IPS DF 19.7 (cell line): ENCODE results near the gene CFAP77.

ENCODE experiments used
- DNase-seq: peaks from one replicate; pipeline ENCODE4 v3.0.0-alpha.2; 2013; ENCODE audit warnings: low read depth, low spot score

Gene CFAP77

DNA sequence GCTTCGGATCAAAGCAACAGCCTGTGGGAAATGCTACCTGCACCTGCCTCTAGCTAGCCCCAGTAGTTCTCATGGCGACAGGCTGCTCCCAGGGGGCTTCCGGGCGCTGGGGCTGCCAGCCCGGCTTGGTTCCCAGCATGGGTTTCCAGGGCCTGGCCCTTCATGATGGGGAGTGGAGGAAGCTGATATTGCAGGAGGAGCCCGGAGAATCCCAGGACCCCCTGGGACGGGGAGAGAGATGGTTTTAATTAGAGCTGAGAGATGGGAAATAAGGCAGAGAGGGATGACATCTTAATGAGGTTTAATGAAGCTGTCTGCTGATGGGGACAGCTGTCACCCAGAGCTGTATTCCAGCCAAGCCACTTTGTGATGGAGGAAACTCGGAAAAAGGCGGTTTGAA, 78.6 kb downstream of the CFAP77 start:
- DNase-seq: no peak

DNA sequence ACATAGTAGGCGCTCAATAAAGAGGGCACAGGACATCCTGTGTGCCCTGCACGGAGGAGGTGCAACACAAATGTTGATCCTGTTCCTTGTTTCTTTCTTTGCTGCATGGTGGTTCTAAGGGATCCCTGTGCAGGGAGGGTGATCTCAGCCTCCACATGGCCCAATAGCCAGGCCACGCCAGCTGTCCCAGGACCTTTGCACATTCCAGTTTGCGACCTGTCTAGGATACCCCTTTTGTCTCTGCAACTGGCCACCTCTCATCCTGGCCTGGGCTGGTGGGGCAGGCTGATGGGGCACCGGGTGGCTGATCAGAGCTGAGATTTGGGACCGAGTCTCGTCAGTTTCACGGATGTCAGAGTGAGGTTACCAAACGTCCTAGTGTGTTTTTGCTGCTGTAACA, 79.5 kb downstream of the CFAP77 start:
- DNase-seq: no peak

DNA sequence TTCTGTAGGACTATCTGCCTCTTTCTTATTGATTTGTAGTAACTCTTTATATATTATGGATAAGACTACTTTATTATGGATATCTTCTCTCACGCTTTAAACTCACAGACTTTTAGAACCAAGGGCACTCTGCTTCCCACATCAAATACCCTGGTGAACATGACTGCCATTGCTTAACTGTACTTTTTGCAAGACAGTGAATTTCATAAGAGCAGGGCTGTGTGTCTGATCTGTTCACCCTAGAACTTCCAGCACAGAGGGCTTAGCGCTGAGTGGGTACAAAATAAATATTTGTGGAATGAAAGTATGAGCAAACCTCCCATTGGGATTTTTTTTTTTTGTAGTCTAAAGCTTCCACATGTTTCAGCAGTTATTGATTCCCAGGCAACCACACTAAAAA, 84.8 kb downstream of the CFAP77 start:
- no peak for DNase-seq

DNA sequence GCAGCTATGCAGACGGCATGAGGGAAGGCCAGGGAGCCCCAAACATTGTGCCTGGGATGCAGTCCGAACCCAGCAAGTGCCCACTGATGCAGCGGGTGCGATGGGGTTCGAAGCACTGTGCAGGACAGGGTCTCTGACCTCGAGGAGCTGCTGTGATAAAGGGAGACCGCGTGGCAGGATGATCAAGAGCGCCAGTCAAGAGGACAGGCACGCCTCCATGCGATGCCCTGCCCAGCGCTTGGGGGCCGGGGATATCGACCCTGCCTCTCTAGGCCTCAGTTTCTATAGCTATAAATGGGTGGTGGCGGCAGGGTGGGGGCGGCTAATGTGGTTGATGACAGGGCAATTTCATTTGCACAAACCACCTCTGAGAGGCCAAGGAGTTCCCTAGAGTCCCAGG, 87.7 kb downstream of the CFAP77 start:
- no peak for DNase-seq

DNA sequence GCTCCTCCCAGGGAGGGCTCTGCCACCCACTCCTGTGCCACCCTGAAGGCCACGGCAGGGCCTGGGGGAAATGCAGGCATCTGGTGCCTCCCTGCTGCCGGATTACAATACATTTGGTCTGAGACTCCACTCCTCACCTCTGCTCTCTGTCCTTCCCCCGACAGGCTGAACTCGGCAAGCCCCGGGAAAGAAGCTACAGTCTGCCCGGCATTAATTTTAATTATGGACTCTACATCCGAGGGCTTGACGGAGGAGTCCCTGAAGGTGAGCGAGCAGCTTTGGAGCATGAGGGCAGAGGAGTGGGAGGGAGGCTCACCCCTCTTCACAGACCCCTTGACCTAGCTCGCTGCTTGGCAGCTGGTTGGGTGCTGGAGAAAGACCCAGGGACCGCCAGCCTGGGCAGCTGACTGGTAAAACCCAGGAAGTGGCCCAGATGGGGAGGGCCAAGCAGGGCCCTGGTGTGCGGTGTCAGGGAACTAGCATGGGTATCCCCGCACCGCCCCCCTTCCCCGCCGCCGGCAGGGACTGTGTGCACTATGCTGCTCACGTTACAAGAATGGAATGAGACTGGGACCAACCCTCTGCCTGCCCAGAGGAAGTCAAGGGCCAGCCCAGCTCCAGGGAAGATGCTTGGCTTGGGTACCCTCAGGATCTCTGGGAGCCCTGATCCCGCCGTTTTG, 88.7 kb downstream of the CFAP77 start:
- no peak for DNase-seq

GRCh38 chr9:132499251-132499650, 89.2 kb downstream of the CFAP77 start:
- DNase-seq: no peak

- no peak for DNase-seq
Measured at GRCh38 chr9:132500193-132500592, 90.2 kb downstream of the CFAP77 start.

DNA sequence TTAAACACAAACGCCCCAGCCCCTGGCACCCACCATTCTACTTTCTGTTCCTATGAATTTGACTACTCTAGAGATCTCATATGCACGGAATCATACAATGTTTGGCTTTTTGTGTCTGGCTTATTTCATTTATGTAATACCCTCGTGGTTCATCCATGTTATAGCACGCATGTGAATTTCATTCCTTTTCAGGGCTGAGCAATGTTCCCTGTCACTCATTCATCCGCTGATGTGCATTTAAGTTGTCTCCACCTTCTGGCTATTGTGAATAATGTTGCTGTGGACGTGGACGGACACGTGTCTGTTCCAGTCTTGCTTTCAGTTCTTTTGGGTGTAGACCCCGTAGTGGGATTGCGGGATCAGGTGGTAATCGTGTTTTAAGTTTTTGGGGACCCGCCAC, 92.5 kb downstream of the CFAP77 start:
- DNase-seq: no peak

DNA sequence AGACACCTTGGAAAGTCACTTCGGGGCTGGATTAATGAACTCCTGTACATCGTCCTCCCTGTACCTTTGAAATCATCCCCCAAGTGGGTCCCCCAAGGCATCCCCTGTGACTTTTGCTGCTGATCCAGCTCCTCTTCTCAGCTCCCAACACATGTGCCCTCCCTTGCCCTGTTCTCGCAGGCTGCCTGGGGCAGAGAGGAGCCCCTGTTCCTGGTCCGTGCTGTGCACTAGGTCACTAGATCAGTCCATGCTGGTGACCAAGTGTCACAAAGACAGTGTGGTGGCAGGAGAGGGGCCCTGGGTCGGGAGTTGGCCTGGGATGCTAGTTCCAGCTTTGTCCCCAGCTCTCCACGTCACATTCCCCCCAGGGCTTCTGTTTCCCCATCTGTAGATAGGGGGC, 93.1 kb downstream of the CFAP77 start:
- no peak for DNase-seq

GRCh38 chr9:132504488-132504887, 94.5 kb downstream of the CFAP77 start:
- DNase-seq: no peak

GRCh38 chr9:132505991-132506655, 96.1 kb downstream of the CFAP77 start:
- no peak for DNase-seq

DNA sequence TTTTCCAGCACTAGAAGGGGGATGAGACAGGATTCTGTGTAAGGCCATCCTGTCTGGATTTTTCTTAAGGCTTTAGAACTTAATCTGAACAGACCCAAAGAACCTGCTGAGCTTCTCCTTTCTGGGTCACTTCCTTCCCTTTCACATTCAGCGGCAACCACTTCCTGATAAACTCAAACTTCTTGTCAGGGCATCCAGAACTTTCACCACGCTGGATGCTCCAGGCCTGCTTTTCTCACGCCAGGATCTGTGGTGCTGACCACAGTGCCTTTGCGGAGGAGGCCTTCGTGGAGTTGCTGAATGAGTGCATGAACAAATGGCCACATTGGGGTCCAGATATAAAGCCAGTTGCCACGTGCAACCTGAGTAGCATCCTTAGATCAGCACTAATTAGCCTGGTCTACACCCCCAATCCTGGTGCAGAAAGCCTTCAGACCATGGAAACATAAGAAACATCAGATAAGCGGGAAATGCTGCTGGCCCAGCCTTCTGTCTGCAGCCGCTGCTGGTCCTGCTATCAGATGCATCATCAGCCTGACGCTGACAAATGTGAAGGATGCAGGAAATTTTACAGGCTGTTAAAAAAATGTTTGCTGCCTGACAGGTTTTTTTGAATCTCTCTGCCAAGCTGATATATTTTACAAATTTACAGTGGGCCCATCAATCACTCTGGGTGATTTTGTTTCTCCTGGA, 97.1 kb downstream of the CFAP77 start:
- DNase-seq: no peak

GRCh38 chr9:132507670-132508469, 97.9 kb downstream of the CFAP77 start:
- DNase-seq: peak; percentile 7

DNA sequence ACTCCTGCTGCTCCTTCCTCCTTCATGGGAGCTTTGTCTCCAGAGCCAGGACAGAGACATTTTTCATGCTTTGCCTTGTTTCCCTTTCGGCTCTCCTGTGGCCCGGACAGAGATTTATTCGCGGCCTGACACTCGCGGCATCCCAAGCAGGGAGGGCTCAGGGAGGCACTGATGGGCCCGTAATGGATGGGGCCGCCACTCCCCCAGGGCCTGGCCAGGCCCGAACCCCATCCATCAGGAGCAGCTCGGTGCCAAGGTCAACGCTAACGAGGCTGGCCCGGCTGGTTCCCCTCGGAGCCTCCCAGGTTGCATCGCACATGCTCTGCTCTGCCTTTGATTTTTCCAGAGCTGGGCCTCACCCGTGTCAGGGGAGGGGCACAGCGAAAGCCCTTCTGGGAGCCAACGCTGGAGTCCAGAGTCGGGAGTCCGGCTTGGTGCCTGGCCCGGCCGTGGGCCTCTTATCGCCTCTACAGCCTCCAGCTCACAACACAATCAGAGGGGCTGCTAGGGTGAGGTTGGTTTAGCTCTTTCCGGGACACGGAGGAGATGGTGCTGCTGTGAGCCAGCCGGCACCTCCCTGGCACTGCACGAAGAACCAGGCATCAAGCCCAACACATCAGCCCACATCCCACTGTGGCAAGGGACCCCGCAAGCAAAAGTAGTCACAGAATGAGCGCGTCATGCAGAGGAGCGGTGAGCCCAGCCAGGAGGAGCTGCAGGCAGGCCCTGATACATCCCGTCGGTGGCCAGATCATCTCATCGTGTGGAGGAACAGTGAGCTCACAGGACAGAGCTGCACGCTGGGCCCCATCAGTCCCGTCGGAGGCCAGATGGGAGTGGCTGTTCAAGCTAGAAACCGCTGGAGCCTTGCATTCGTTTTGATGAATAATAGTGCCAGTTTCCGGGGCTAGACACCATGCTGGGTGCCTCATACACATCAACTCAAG, 100.2 kb downstream of the CFAP77 start:
- no peak for DNase-seq

DNA sequence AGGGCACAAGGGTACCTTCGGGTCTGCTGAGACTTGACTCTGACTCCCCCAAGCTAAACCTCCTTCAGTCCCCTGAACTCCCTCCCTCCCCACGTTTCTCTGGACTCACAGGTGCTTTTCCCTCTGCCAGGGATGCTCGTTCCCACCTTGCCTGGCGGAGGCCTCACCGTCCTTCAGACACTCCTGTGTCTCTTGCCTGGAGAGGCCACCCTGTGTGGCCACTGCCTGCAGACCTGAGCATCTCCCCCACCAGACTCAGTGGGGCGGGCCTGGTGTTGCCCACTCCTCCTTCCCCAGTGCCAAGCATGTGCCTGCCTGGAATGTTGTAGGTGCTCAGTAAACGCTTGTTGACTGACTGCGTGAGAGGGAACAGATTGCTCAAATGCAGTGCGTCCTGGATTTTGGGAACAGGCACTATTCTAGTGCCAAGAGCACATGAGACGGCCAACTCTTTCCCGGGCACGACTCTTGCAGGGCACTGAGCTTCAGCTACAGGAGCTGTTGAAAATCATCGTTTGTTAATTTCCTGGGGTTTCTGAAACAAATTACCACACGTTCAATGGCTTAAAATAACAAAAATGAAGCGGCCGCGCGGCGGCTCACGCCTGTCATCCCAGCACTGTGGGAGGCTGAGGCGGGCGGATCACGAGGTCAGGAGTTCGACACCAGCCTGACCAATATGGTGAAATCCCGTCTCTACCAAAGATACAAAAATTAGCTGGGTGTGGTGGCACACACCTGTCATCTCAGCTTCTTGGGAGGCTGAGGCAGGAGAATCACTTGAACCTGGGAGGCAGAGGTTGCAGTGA, 101.4 kb downstream of the CFAP77 start:
- DNase-seq: no peak

DNA sequence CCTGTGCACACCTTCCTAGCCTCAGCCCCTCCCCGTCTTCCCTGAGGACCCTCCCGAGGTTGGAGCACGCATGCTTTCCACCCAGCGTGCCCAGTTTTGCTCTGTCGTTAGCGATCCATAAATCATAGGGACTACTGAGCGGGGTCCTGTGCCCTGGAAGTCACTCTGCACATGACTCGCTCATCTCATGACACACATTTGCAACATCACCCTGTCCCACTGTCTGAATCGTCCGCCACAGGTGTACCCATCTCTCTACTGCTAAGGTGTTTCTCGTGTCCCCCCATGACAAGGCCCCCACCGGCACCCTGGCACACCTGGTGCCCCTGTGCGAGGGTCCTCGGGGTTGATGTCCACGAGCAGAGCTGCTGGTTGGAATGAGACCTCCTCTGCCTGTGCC, 103.4 kb downstream of the CFAP77 start:
- DNase-seq: no peak

GRCh38 chr9:132514011-132514744, 104.2 kb downstream of the CFAP77 start:
- no peak for DNase-seq

- DNase-seq: no peak
Measured at GRCh38 chr9:132514821-132515220, 104.8 kb downstream of the CFAP77 start.

DNA sequence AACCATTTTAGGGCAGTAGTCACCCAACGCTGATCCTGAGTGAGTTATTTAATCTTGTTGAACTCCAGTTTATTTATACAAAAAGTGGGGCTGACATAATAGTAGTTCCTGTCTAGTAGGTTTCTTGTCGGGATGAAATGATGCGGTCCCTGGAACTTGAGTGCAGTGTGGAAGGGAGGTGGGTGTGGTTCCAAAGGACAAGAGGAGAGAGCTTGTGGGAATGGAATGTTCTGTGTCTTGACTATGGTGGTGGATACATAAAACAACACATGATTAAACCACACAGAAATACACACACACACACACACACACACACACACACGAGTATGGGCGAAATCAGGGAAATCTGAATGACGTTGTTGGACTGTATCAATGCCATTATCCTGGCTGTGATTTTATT, 106.3 kb downstream of the CFAP77 start:
- no peak for DNase-seq

- no peak for DNase-seq
Measured at GRCh38 chr9:132516911-132517310, 106.9 kb downstream of the CFAP77 start.
